ENCODE results near the gene PDIA2. TPM values are rescaled to one million over a fixed set of nuclear protein-coding genes. Genes with fewer than 3 reads are reported as not detected.

The PDIA2 gene
- total and polyA plus RNA-seq, 2 donors (not counting 3 experiments of a cell fraction or from before 2014, with no cell fraction given) = 0.63 TPM; not detected in 1

GRCh38 chr16:301235-301634 is 18.3 kb downstream of the PDIA2 start:
- dilution Hi-C loops (cut with MboI; ENCODE audit: extremely low pct_ligation_motif_present, low sequenced_read_pairs) (no loop called here), intact Hi-C loops (cut with micrococcal nuclease) (no loop called here)
- no peaks in the 10 kb centered on the region for H3K9me3 ChIP-seq (replicated peaks; ENCODE audit: control insufficient read depth, insufficient read depth, low read length)
- no peaks in the 10 kb centered on the region for H4K20me1 ChIP-seq (replicated peaks; ENCODE audit: control insufficient read depth, extremely low read depth, insufficient read depth, low read length)
- no peak overlapping the region for H3K27ac ChIP-seq (ENCODE audit: insufficient read depth, low read depth, low read length)
- no peaks in the 10 kb centered on the region for H3K9me1 ChIP-seq (replicated peaks; ENCODE audit: control insufficient read depth, extremely low read depth, insufficient read depth, low read length)
- no peak overlapping the region for H3K4me3 ChIP-seq (replicated peaks in 1 of 3; ENCODE audit: insufficient read depth in 1 of 3, low read depth in 1 of 3, low read length in 3 of 3)
- DNase-seq (ENCODE audit: low read depth, low spot score) = no peak
- ChIA-PET POLR2A (no interaction called here), CTCF (interaction anchor here (1.7 kb wide), 1 partner anchor 48 kb away, joined by 3 read pairs; no protein-coding TSS in a partner anchor)
- no peaks in the 10 kb centered on the region for H3K79me2 ChIP-seq (ENCODE audit: control insufficient read depth, insufficient read depth, low read length)
- BruUV-seq (replicated peaks) = no TSS peak
- no peak for FAIRE-seq
- H3K4me1 ChIP-seq (ENCODE audit: control insufficient read depth, extremely low read depth, insufficient read depth, low read length) = no peaks in the 10 kb centered on the region
- no peak for TF ChIP-seq FOS (IDR thresholded peaks at IDR 0.05; ENCODE audit: borderline replicate concordance, insufficient read depth, low read length)
- no peak for TF ChIP-seq POLR2A (IDR thresholded peaks at IDR 0.05; ENCODE audit: low read depth, low read length)
- no peak for TF ChIP-seq MAX (IDR thresholded peaks at IDR 0.05; ENCODE audit: insufficient read depth, insufficient read length)
- no peak for TF ChIP-seq JUN (IDR thresholded peaks at IDR 0.05; ENCODE audit: borderline replicate concordance, insufficient read depth, insufficient read length, low read depth)
- no peak for TF ChIP-seq CTCF (IDR thresholded peaks at IDR 0.05; ENCODE audit: extremely low read depth in 1 of 2, insufficient read depth in 1 of 2, low read depth in 1 of 2, low read length in 2 of 2)
- TF ChIP-seq POLR2AphosphoS5 (IDR thresholded peaks at IDR 0.05; ENCODE audit: insufficient read depth, low read depth, low read length) = no peak
- TF ChIP-seq MYC (IDR thresholded peaks at IDR 0.05; ENCODE audit: low read depth, low read length) = no peak
- no peak for TF ChIP-seq GATA2 (IDR thresholded peaks at IDR 0.05; ENCODE audit: insufficient read depth, insufficient read length, low read depth, low read length)
- TF ChIP-seq EZH2 (IDR thresholded peaks at IDR 0.05; ENCODE audit: borderline replicate concordance, low read depth, low read length, severe bottlenecking) = no peak
- no peaks in the 10 kb centered on the region for H3K27me3 ChIP-seq (ENCODE audit: control insufficient read depth in 2 of 2, insufficient read depth in 2 of 2, low read length in 2 of 2)
- H2AFZ ChIP-seq (ENCODE audit: low read depth, low read length) = no peak overlapping the region
- no peak overlapping the region for H3K9ac ChIP-seq (replicated peaks; ENCODE audit: extremely low read depth, insufficient read depth, low read length)
- no peak overlapping the region for H3K4me2 ChIP-seq (ENCODE audit: insufficient read depth, low read length)
- peaks cover 0 to 21% of the 10 kb centered on the region in 2 experiments for H3K36me3 ChIP-seq (ENCODE audit: control insufficient read depth in 2 of 2, extremely low read depth in 1 of 2, insufficient read depth in 2 of 2, low read length in 2 of 2)
